ENCODE measurements around the gene NOC4L.
"Not testable (repeated sequence)": the region's sequence is repeated elsewhere in the genome, so short reads cannot be mapped to it uniquely, and the experiment has no call there.

NOC4L gene

DNA sequence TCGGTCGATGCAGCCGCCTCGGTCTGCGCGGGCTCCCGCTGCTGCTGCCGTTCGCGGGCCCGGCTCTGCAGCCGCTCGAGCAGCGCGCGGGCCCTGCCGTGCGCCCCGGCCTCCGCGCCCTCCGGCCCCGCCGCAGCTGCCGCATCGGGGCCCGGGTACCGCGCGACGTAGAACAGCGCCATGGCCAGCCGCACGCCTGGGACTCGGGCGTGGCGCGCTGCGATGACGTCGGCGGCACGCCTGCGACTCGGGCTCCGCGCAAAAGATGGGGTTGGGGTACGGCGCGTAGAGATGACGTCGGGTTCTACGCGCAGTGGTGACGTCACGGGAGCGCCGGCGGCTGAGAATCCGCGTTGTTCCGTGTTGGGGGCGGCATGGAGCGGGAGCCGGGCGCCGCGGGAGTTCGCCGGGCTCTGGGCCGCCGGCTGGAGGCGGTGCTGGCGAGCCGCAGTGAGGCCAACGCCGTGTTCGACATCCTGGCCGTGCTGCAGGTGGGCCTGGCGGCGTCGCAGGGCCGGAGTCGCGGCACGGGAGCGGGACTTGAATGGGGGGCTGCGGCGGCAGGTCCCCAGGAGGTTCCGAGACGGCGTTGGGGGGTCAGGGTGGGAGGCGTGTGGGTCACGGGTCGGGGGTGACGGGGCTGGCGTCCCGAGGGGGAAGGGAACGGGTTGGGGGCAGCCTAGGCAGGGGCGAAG, at the start of gene NOC4L, which contains the start of gene DDX51:
NOC4L (plus strand) TSS at position 343 of the 695 bp plus-strand sequence; CDS start at position 375, 32 bp downstream.
DDX51 (minus strand) TSS at position 205 of the 695 bp plus-strand sequence; CDS start at position 182, 23 bp downstream.
- peak; percentile 86 for DNase-seq (ENCODE audit: low spot score)

DNA sequence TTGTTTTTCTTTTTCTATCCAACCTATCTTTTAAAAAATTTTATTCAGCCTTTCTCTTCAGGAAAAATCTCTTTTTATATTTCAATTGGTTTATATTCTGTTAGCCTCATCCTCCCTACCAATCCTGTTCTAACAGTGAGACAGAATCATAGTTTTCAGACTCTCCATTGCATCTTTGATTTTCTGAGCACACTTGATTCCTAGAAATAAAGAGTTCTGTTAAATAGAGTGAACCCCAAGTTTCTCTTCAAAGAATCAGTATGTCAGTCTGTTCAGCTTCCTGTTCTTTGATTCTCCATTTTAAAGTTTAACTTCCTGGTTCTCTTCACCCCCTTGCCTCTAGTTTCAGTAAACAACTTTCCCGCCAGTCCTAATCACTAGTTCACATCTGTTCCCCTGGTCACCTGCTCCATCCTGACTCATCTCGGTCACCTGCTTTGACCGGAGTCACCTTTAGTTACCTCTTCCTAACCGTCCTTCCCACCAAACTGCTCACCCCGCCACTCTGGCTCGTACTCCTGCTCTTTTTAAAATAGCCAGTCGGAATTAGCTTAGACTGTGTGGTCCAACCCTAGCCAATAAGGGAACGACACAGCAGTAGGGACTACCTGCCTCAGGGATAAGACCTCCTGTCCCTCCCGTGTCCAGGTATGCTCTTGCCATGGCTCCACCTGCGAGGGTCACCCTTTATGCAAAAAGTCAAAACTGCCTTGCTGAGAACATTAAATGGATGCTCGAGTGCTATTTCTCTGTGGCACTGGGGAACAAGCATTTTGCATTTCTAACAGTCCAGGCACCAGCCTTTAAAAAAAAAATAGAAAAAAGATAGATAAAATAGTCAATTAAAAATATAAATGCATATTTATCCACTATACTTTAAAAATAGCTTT, 48.5 kb upstream of the NOC4L start:
- DNase-seq (ENCODE audit: low spot score) = no peak

DNA sequence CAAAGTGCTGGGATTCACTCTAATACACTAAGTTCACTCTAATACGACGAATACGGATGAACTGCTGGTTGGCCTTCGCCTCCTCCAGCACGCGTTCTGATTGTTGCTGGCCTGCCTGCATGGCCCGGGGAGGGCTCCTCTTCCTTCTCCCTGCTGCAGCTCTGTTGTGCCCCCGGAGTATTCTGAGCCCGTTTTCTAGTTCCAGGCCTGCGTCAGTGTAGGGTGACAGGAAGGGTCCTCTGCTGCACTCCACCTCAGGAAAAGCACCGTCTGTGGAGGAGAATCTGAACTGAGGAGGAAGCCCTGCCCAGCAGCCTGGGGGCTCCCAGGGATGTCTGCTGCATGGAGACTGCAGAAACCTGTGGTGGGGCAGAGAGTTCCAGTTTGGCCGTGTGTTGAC, 44.5 kb upstream of the NOC4L start:
- DNase-seq (ENCODE audit: low spot score) = no peak

DNA sequence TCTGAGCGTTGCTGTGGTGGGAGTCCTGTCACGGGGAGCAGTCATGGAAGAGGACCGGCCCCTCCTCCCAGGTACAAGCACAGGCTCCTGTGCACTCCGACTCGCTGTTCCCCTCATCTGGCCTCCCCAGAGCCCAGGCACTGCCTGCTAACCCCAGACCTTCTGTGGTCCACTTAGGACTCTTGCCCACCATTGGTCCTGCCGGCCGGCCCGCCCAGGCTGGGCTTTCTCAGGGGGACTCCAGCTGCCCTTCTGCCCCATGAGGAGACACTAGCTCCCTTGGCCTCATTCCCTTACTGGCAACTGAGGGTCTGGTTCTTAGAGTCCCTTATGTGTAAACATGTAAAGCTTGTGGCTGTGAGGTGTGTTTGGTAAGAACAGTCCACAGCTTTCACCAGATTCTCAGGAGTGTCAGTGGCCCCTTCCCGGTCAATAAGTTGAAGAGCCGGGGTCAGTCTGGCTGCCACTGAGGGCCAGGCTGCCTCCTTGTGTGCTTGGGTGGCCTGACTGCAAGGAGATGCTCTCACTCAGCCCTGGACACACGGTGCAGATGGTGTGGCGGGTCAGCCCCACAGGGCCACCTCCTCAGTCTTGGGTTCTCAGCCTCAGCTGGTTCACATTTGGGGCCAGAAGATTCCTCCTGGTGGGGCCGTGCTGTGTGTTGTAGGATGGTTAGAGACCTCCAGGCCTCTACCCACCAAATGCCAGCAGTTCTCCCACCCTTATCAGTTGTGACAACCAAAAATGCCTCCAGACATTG, 43.8 kb upstream of the NOC4L start:
- no peak for DNase-seq (ENCODE audit: low spot score)

DNA sequence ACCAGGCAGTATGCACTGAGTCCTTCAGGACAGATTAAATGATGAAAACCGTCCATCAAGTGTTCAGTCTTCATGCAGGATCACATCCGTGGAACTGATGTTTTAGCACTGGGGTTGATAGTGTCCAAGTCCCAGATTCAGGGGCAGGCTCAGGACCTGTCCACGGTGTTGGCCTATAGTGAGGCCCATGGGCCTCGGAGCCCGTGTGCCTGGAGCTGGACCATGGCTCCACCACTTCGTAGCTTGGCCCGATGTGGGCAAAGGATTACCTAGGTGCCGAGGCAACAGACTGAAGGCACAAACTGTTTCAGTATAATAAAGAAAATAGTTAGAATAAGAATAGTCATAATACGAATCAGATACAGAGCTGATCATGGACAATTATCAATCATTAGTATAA, 42.0 kb upstream of the NOC4L start:
- no peak for DNase-seq (ENCODE audit: low spot score)

DNA sequence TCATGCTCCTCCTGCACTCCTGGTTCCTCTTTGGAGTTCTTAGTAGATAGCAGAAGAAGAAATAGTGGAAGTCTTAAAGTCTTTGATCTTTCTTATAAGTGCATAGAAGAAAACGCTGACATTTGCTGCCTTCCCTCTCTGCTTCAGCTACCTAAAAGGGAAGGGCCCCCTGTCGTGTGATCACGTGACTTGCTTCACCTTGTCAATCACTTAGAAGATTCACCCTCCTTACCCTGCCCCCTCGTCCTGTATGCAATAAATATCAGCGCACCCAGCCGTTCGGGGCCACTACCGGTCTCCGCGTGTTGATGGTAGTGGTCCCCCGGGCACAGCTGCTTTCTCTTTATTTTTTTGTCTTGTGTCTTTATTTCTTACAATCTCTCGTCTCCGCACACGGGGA, 41.2 kb upstream of the NOC4L start:
- DNase-seq (ENCODE audit: low spot score) = not testable (repeated sequence)

DNA sequence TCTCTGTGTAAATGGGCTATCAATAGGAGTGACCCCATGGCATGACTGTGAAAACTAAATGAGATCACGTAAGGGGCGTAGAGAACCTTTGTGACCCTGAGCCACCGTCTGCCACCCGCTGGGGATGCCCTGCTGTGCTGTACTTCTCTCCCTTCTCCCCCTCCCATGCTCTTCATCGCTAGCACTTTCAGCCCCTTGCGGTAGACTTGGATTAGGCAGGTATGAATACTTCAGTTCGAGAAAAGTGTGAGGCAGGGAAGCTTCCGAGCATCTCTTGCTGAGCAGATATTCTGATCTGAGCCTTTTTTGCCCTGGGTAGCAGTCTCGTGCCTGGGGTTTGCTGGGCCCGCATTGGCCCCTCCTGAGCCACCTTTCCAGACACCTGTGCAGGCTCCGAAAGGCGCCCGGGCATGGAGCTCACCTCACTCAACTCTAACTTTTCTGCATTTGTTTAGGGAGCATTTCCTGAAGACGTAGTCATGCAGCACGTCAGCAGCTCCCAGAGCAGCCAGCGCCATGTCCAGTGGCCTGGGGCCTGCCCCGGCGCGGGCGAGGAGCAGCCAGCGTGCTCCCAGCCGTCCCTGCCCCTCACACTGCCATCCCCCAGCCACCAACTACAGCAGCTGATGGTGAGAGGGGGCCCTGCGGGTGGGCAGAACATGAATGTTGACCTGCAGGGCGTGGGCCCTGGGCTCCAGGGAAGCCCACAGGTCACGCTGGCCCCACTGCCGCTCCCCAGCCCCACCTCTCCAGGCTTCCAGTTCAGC, 40.5 kb upstream of the NOC4L start:
- no peak for DNase-seq (ENCODE audit: low spot score)

DNA sequence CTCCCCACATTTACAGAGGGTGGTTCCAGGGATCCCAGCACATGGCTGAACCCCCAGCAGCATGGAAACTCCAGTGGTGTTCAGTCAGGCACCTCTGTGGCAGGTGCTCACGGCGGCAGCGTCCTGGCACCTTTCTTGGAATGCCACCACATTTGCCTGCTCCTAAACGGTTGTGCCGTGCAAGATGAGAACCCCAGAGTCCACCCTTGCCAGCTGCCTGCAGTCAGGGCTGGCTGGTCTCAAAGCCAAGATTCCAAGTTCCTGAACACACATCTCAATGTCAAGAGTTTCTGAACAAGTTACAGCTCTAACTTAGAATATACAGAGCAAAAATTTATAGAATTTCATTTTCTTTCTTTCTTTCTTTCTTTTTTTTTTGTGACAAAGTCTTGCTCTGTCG, 38.8 kb upstream of the NOC4L start:
- DNase-seq (ENCODE audit: low spot score) = no peak

DNA sequence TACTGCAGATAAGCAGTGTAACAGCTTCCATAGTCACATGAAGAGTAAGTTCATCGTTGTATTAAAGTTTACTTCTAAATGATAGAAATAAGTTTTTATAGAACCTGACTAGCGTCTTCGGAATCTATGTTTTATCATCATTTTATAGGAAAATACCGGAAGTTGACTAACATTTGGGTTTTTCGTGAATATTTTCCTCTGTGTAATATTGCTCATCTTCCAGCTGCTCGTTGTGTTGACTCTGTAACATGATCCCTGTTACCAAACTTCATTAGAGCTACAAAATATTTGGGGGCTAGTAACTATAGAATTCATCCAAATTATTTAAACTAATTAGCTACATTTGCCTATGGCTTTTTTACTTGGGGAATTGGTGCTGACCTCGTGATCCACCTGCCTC, 37.3 kb upstream of the NOC4L start:
- no peak for DNase-seq (ENCODE audit: low spot score)

DNA sequence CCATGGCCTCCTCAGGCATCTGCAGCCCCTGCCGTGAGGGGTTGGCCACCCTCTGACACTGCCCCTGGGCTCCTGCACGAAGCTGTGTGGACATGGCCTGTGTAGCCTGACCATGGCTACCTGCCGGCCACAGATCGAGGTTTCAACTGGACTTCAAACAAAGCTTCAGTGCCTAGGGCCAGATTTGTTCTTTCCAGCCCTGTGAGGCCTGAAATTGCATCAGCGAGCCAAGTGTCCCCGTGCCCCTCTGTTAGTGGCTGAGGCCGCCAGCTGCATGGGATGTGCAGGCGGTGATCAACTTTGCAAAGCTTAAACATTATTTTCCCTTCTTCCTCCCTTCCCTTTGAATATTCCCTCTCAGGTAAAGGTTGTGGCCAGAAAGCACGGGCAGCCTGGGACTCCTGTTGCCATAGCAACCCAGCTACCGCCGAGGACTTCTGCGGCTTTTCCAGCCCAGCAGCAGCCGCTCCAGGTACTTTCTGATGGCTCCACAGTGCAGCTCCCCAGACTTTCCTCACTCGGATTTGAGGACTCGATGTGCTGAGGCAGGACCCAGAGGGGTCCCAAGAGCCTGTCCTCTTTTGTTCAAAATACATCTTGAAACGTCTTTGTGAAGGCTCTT, 35.9 kb upstream of the NOC4L start:
- DNase-seq (ENCODE audit: low spot score) = no peak

DNA sequence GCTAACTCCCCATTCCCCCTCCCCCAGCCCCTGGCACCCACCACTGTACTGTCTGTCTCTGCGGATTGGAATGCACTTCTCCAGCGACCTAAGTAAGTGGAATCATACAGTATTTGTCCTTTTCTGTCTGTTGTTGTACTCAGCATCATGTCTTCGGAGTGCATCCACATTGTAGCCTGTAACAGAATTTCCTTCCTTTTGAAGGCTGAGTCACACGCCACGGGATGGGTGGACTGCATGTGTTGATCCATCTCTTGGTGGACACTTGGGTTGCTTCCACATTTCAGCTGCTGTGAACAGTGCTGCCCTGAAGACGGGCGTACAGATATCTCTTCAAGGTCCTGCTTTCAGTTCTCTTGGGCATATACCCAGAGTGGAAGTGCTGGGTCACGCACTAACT, 34.5 kb upstream of the NOC4L start:
- DNase-seq (ENCODE audit: low spot score) = peak; percentile 21

DNA sequence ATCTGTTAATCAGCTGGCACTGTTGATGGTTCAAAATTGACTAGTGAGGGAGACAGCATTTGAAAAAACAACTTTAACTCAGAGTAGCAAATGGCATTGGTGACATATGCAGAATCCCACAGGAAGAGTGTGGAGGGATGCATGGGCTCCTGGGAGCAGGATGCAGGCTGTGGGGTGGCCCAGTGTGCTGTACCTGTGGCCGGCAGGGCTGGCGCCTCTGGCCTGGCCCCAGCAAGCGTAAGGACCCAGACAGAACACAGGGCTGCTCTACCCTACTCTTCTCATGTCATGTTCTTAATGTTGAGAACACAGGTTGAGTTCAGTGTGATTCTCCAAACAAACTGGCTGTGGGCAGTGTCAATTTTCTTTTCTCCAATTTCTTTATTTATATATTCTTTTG, 33.6 kb upstream of the NOC4L start:
- no peak for DNase-seq (ENCODE audit: low spot score)

DNA sequence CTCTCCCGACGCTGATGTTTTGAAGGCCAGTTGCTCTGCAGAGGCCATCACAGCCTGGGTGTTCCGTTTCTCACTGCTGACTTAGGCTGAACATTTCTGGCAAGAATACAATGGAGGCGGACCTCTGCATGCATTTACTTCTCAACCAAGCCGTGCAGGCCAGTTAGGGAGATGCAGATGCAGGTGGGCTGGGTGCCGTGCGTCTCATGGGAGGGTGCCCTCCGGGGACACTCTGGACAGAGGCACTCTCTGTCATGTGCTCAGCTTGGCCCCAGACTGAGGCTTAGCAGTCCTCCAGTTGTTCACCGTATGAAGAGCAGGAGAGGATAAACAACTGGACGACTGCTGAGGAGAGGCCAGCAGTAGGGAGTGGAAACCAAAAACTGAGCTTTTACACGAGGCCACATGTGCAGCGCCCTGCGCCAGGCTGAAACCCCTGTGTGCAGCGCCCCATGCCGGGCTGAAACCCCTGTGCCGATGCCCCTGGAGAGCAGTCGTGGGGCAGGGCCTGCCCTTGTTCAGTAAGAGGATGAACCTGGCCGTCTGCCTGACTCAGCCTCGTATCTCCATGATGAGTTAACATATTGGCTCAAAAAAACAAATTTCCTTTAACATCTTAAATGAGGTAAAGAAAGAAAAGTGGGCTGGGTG, 32.5 kb upstream of the NOC4L start:
- DNase-seq (ENCODE audit: low spot score) = no peak

DNA sequence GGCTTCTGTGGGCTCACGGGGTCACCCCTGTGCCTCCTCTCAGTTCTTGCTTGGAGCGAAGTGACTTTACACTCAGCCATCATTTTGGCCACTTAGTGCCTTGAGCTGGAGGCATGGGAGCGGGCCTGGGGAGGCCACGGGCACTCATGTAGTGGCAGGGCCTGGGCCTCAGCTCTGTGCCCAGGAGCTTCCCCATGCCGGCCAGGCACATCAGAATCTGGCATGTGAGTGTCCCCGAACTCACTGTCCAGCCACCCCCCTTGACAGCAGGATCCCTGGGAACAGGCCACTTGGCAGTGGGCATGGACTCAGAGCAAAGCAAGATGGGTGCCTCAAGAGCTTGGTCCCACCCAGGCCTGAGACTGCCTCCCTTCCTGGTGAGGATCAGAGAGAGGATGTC, 29.6 kb upstream of the NOC4L start:
- DNase-seq (ENCODE audit: low spot score) = no peak

DNA sequence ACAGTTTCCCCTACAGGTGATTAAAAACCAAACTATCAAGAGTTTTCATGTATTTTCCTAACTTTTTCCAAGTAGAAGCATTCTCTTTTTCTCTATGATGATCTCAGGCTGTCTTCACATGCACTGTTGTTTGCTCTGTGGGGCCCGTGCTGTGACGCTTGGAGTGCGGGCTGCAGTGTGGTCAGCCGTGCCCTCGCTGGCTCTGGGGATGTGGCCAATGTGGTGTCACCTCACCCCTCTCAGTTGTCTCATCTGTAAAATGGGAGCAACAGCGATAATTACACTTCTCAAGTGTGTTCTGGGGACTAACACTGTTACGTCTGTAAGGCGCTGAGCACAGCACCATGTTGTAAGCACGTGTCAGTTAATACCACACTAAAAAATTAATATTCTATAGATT, 28.8 kb upstream of the NOC4L start:
- no peak for DNase-seq (ENCODE audit: low spot score)

DNA sequence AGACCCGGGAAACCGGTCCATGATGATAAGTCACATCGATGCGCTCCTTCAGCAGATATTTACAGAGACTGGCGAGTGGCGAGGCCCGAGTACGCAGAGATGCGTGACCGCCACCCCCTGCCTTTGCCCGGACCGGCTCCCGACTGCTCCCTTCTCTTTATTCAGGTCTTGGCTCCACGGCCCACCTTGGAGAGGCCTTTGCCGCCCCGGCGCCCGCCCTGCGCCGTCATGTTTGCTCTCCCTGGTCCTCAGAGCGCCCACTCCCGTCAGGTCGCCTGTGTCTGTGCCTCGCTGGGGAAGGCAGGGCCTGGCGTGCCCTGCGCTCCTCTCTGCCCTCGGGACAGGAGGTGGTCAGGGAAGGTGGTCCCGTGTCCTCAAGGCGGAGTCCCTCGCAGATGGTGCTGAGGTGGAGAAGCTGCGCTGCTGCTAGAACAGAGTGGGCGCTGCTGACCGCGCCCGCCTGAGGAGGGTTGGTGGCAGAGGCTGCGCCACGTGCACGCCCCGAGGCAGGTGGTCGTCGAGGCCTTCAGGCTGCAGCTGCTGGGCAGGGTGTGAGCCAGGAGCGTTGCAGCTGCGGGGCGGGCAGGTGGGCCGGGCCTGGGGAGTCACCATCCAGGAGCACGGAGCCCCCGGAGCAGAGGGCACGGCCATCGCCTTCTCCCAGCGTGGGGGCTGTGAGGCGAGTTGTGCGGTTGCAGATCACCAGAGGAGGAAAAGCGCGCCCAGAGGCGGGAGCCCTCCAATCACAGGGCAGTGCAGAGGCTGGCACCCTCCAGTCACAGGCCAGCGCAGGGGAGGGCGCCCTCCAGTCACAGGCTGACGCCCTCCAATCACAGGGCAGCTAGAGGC, 27.3 kb upstream of the NOC4L start:
- DNase-seq (ENCODE audit: low spot score) = no peak

DNA sequence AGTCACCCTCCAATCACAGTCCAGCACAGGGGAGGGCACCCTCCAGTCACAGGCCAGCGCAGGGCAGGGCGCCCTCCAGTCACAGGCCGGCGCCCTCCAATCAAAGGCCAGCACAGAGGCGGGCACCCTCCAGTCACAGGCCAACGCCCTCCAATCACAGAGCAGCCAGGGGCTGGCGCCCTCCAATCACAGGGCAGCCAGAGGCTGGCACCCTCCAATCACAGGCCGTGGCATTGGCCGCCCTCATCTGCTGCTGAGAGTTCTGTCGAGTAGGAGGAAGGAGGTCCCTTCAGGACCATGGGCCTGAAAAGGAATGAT, 26.7 kb upstream of the NOC4L start:
- no peak for DNase-seq (ENCODE audit: low spot score)

DNA sequence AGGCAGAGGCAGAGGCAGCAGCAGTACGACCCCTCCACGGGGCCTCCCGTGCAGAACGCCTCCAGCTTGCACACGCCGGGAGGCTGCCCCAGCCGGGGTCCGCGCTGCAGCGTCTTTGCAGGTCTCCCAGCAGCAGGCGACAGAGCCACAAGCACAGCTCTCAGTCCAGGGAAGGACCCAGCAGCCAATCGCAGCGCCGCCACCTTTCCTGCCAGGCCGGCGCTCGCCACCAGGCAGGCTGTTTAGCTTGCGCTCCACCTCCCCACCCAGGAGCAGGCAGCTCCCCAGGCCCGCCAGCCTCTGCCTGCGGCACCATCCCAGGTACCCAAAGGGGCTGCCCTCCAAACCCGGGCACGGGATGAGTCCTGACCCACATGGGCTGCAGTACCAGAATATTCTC, 25.4 kb upstream of the NOC4L start:
- no peak for DNase-seq (ENCODE audit: low spot score)

DNA sequence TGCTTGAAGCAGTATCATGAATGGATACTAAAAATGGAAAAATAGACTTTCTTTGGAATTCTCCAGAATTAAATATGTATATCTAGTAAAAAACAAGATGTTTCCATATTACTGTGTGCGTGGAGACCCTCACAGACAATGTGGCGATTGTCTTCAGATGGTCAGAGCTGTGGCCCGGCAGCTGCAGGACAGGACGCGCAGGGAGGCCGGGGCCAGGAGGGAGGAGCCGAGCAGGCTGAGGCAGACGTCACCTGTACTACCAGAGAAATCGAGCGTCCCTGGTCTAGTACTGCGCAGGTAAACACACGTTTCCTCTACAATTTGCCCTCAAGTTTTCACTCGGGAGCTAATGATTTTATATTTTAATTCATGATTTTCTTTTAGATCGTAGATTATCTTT, 23.0 kb upstream of the NOC4L start:
- DNase-seq (ENCODE audit: low spot score) = no peak
